ENCODE measurements around the gene TRAPPC3L.

- TF ChIP-seq CTCF (IDR thresholded peaks at IDR 0.05) = no peak
- no peak for TF ChIP-seq POLR2A (IDR thresholded peaks at IDR 0.05)
These were observed 33.7 kb upstream of the TRAPPC3L start for GRCh38 chr6:116579143-116579542.
